Urinary bladder (tissue), 4 donors: ENCODE measurements around the gene MZB1. TPM values are rescaled to one million over a fixed set of nuclear protein-coding genes. Genes with fewer than 3 reads are reported as not detected.
"Not testable (repeated sequence)": the region's sequence is repeated elsewhere in the genome, so short reads cannot be mapped to it uniquely, and the experiment has no call there.

Experiments
- DNase-seq: peaks from one replicate; pipeline ENCODE4 v3.0.0-alpha.2; 2015; ENCODE audit errors: extremely low spot score
- H3K27ac ChIP-seq: one replicate; pipeline ENCODE4 v1.5.1; 2013; ENCODE audit warnings: low read depth, mild to moderate bottlenecking, moderate library complexity
- H3K36me3 ChIP-seq: one replicate; pipeline ENCODE4 v1.6.1; 2013; ENCODE audit warnings: mild to moderate bottlenecking, moderate library complexity; ENCODE audit not compliant: insufficient read depth
- H3K4me1 ChIP-seq: one replicate; pipeline ENCODE4 v1.6.1; 2013; ENCODE audit warnings: mild to moderate bottlenecking, moderate library complexity; ENCODE audit not compliant: insufficient read depth
- H3K4me3 ChIP-seq: one replicate; pipeline ENCODE4 v1.5.1; 2013; ENCODE audit warnings: low read depth, low read length
- WGBS: extraction: QIAGEN DNeasy Blood & Tissue Kit; methylation state at CpG from one replicate; pipeline ENCODE4 v1.1.7; 2013; 5-methylcytosine and 5-hydroxymethylcytosine counted together
- polyA plus RNA-seq: library from polyadenylated mRNA; stranded (reverse); fragments of 200-250 nt; gene quantifications from one replicate; pipeline ENCODE4 v1.2.3, GENCODE V29; 2013
- total RNA-seq: library from RNA; depleted of rRNA; stranded (reverse); fragments of >200 nt; gene quantifications from one replicate; pipeline ENCODE4 v1.2.3, GENCODE V29; 2014
- donor health status: healthy with polysubstance abuse.
- donor health status: healthy.

Gene MZB1
- total and polyA plus RNA-seq, 2 donors, result 0.56 to 0.63 TPM

- Histone ChIP-seq H3K27ac (no peak overlapping the region), H3K4me1 (no peaks in the 10 kb centered on the region), H3K4me3 (no peak overlapping the region), H3K36me3 (peaks cover 5% of the 10 kb centered on the region)
- DNase-seq, result peak; percentile 72
- 29% methylated on average over 2 of the region's 2 CpGs for WGBS
Observed at GRCh38 chr5:139364466-139364865, 25.2 kb downstream of the MZB1 start.

GRCh38 chr5:139363937-139364336, 25.8 kb downstream of the MZB1 start:
- DNase-seq, result no peak

GRCh38 chr5:139361835-139362429, 27.8 kb downstream of the MZB1 start:
- Histone ChIP-seq H3K4me1 (no peaks in the 10 kb centered on the region), H3K4me3 (no peak overlapping the region), H3K27ac (no peak overlapping the region), H3K36me3 (peaks cover 4% of the 10 kb centered on the region)
- WGBS, result 67% methylated on average over 6 of the region's 6 CpGs
- DNase-seq, result no peak

More at GRCh38 chr5:139363937-139364336, 25.8 kb downstream of the MZB1 start:
- Histone ChIP-seq H3K27ac (no peak overlapping the region), H3K36me3 (peaks cover 5% of the 10 kb centered on the region), H3K4me3 (no peak overlapping the region), H3K4me1 (no peaks in the 10 kb centered on the region)
- WGBS, result 26% methylated on average over 2 of the region's 2 CpGs

- DNase-seq, result no peak
- no peak overlapping the region for H3K27ac ChIP-seq
- H3K4me3 ChIP-seq, result no peak overlapping the region
- peaks cover 2% of the 10 kb centered on the region for H3K36me3 ChIP-seq
- 96% methylated on average over 4 of the region's 4 CpGs for WGBS
- H3K4me1 ChIP-seq, result no peaks in the 10 kb centered on the region
Observed at GRCh38 chr5:139360384-139360783, 29.3 kb downstream of the MZB1 start.

- H3K4me1 ChIP-seq, result no peaks in the 10 kb centered on the region
- DNase-seq, result no peak
- H3K36me3 ChIP-seq, result no peaks in the 10 kb centered on the region
- H3K27ac ChIP-seq, result no peak overlapping the region
- no peak overlapping the region for H3K4me3 ChIP-seq
Observed at GRCh38 chr5:139358064-139358463, 31.6 kb downstream of the MZB1 start.

GRCh38 chr5:139355900-139356299, 33.8 kb downstream of the MZB1 start:
- H3K27ac ChIP-seq, H3K4me1 ChIP-seq, H3K4me3 ChIP-seq, H3K36me3 ChIP-seq, DNase-seq: not testable (repeated sequence)
- 97% methylated on average over 8 of the region's 8 CpGs for WGBS

GRCh38 chr5:139354186-139354585, 35.5 kb downstream of the MZB1 start:
- H3K27ac ChIP-seq, result no peak overlapping the region
- no peaks in the 10 kb centered on the region for H3K36me3 ChIP-seq
- no peaks in the 10 kb centered on the region for H3K4me1 ChIP-seq
- no peak for DNase-seq
- no peak overlapping the region for H3K4me3 ChIP-seq
- 95% methylated on average over 3 of the region's 3 CpGs for WGBS

GRCh38 chr5:139347863-139348262, 41.9 kb downstream of the MZB1 start:
- not testable (repeated sequence) for H3K4me3 ChIP-seq, H3K36me3 ChIP-seq, H3K4me1 ChIP-seq, H3K27ac ChIP-seq, DNase-seq
- 93% methylated on average over 9 of the region's 9 CpGs for WGBS

GRCh38 chr5:139345442-139345841, 44.3 kb downstream of the MZB1 start:
- not testable (repeated sequence) for DNase-seq, H3K4me3 ChIP-seq, H3K36me3 ChIP-seq, H3K27ac ChIP-seq, H3K4me1 ChIP-seq
- 96% methylated on average over 8 of the region's 8 CpGs for WGBS

- Histone ChIP-seq H3K27ac (no peak overlapping the region), H3K4me1 (no peaks in the 10 kb centered on the region), H3K36me3 (no peaks in the 10 kb centered on the region), H3K4me3 (no peak overlapping the region)
- DNase-seq, result no peak
- 58% methylated on average over 2 of the region's 2 CpGs for WGBS
Observed at GRCh38 chr5:139344177-139344576, 45.5 kb downstream of the MZB1 start.

GRCh38 chr5:139343476-139343875, 46.2 kb downstream of the MZB1 start:
- DNase-seq, result no peak
- peak overlapping the region; percentile 18 for H3K4me3 ChIP-seq
- WGBS, result 82% methylated on average over 9 of the region's 9 CpGs
- no peak overlapping the region for H3K27ac ChIP-seq
- H3K4me1 ChIP-seq, result no peaks in the 10 kb centered on the region
- H3K36me3 ChIP-seq, result no peaks in the 10 kb centered on the region

- WGBS, result 1% methylated on average over 16 of the region's 16 CpGs
- H3K4me1 ChIP-seq, result no peaks in the 10 kb centered on the region
Observed at GRCh38 chr5:139342423-139342723, 47.3 kb downstream of the MZB1 start.

GRCh38 chr5:139341689-139342422, 47.9 kb downstream of the MZB1 start, which contains the start of gene PAIP2:
Gene PAIP2, plus strand, starts transcription at chr5:139341854. Its CDS starts 21,931 bp downstream, at chr5:139363785.
- Histone ChIP-seq H3K4me3 (peak within 1 kb of the TSS; percentile 68), H3K27ac (peak within 1 kb of the TSS; percentile 99), H3K4me1 (no peaks in the 10 kb centered on the region), H3K36me3 (no peaks in the 10 kb centered on the region)
- DNase-seq, result peak; percentile 93
- under 1% methylated on average over 66 of the region's 66 CpGs for WGBS

More at GRCh38 chr5:139342423-139342723, 47.3 kb downstream of the MZB1 start:
- H3K27ac ChIP-seq, result peak overlapping the region; percentile 99
- H3K4me3 ChIP-seq, result peak overlapping the region; percentile 68
- H3K36me3 ChIP-seq, result no peaks in the 10 kb centered on the region
- no peak for DNase-seq

- H3K36me3 ChIP-seq, result no peaks in the 10 kb centered on the region
- no peaks in the 10 kb centered on the region for H3K4me1 ChIP-seq
- peak overlapping the region; percentile 68 for H3K4me3 ChIP-seq
- no peak overlapping the region for H3K27ac ChIP-seq
- 4% methylated on average over 17 of the region's 17 CpGs for WGBS
- DNase-seq, result no peak
Observed at GRCh38 chr5:139341187-139341688, 48.5 kb downstream of the MZB1 start.
